Right kidney (tissue), 1 donor: ENCODE results near the gene RTN4RL2.

Experiments
- DNase-seq: peaks from one replicate; pipeline ENCODE4 v3.0.0-alpha.2; 2016

RTN4RL2 gene

DNA sequence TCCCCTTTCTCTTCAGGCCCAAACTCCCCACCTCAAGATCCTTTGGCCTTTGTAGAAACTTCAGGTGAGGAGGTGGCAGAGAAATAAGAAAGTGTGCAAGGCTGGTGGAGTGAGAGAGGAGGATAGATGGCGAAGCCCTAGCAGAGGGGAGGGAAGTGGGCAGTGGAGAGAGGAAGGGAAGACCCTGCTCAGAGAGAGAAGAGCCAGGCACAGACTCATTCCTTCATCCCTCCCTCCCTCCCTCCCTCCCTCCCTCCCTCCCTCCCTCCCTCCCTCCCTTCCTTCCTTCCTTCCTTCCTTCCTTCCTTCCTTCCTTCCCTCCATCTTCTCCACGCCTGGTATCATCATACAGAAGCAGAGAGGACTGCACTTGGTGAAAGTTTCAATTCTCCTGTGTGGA, 21.0 kb downstream of the RTN4RL2 start:
- DNase-seq = no peak

- DNase-seq = no peak
These were observed 21.8 kb downstream of the RTN4RL2 start for GRCh38 chr11:57481915-57482781.

GRCh38 chr11:57482782-57483561, 22.6 kb downstream of the RTN4RL2 start:
- peak; percentile 81 for DNase-seq

DNA sequence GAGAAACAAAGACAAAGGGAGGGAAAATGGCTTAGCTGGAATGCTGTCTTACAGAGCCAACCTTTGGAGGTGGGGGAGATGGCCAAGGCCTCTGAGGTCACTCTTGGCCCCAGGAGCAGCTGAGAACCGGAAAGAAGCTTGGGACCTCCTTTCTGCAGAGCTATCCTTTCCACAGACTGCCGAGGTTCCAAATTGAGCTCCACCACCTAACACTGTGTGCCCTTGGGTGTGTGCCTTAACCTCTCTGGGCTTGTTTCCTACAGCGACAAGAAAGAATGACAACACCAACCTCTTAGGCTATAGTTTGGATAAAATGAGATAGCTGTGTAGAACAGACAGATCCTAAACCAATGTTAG, 23.2 kb downstream of the RTN4RL2 start:
- DNase-seq = no peak

DNA sequence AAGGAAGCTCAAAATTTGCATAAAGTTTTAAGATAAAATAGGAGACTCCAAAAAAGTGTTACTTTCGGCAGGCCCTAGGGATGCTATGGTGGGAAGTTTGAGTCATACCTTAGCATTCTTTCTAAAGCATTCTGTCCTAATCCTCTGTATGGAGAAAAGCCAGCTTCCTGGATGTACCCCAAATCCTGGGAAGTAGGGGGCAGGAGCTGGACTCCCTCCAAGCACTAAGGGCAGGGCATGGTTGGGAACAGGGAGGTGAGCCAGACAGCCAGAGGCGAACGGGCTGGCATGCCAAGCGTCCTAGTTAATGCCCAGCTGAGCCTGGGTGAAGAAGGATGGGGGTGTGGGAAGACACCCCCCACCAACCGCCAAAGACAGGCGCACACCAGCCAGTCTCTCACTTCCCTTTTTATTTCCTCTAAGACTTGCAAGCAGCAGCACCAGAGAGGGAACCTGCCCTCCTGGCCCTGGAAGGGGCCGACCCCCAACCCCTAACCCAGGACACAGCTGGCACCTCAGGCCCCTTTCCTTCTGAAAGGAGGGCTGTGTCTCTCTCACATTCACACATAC, 23.9 kb downstream of the RTN4RL2 start:
- no peak for DNase-seq

DNA sequence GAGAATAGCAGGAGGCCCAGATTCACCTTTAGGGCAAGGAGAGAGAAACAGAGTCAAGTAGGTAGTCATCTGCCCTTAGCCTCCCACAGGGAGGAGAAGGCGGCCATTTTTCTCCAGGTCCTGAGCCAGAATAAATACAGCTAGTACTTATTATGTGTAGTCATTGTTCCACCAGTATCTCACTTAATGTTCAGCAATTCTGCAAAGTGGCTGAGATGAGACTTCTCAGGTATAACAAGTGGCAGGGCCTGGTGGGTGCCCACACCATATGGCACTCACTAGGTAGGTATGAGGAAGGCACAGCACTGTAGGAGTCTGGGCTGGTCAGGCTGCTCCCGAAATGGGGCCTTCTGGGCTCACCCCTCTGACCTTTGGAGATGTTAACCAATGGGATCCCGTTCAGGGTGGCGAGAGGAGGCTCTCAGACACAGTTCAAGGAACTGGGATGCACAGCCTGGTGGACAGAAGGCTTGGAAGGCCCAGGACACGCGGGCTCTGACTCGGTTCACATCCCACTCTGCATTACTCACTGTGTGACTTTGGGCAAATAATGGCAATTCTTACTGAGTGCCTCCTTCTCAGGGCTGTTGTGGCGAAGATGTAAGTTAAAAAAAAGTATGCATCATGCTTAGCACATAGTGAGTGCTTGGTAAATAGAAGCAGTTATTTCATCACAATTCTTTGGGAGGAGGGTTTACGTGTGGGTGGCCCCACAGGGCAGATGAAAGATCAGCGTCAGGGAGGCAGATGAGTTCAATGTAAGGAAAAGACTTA, 25.1 kb downstream of the RTN4RL2 start:
- DNase-seq = no peak

DNA sequence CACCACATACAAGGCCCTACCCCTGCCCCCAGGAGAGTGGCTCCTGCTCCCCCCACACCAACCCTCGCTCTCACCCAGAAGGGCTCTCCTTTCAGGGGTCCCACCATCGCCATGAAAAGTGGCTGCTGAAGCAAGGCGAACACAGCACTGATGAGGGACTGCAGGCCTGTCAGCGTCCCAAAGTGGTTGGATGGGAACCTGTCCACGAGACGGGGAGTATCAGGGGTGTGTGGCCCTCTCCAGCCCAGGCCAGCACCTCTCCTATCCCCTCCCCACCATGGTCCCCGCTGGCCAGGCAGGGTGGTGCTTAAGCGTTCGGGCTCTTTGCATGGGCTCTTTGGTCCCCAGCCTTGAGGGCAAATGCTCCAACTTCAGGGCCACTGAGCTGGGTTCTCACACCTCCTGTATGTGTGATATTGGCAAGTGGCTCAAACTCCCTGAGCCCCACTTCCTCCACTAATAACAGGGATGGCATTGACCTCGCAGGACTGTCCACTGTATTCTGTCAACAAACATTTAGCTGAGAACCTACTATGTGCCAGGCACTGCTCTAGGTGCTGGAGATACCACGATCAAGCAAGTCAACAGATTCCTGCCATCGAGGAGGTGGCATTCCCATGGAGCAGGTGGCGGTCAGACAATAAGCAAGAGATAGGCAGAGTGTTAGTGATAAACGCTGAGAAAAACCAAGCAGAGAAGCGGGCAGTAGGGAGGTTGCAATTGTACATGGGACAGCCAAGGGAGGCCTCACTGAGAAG, 26.9 kb downstream of the RTN4RL2 start:
- no peak for DNase-seq

DNA sequence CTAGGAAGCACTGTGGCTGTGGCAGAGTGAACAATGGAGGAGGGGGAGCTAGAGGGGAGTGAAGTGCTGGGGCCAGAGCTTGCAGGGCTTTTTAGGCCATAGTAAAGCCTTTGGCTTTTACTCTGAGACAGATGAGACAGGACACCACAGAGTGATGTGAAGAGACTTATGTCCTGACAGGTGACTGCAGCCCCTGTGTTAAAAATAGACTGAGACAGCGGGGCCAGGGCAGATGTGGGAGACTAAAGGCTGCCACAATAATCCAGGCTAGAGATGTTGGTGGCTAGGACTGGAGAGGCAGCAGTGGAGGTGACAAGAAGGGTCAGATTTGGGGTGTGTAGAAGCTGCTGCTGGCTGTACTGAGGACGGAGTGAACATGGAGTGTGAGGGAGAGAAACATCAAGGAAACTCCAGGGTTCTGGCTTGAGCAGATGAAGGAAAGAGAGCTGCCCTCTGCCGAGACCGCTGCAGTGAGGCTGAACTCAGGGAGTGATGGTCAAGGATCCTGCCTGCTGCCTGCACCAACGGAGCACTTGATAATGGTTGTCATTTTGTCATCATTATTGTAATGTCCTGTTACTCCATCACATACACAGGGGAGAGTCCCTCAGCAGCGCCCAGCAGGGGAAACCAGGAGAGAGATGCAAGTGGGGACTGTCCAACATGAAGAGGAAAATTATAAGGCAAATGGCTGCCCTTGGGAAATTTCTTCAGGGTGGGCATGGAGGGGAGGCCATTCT, 27.8 kb downstream of the RTN4RL2 start:
- DNase-seq = no peak

- no peak for DNase-seq
These were observed 30.3 kb downstream of the RTN4RL2 start for GRCh38 chr11:57490456-57491248.

DNA sequence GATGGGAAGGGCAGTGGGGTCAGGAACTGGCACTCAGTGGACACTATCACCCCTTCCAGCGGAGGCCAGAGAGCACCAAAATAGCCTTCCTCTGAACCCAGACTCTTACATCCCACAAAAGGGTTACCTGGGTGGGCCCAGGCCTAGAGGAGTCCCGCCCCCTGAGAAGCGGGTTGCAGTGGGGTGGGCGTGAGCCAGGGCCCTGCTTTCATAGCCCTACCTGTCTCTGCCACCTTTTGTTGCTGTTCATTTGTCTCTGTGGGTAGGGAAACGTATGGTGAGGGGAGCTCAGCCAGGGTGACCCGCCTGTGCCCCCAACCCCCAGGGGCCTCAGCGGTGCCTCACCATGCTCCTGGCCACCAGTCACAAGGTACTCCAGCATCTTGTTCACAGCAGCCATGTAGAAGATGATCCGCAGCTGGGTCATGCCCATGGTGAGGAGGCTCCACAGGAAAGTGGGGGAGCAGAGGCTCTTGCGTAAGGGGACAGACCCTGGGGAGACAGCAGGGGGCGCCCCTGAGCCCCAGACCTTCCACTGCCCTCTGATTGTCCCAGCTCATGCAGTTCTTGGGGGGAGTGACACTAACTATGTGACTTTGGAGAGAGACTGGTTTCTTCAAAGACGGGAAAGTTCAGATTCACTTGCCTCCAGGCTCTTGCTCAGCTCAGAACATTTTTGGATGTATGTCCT, 31.2 kb downstream of the RTN4RL2 start:
- no peak for DNase-seq

DNA sequence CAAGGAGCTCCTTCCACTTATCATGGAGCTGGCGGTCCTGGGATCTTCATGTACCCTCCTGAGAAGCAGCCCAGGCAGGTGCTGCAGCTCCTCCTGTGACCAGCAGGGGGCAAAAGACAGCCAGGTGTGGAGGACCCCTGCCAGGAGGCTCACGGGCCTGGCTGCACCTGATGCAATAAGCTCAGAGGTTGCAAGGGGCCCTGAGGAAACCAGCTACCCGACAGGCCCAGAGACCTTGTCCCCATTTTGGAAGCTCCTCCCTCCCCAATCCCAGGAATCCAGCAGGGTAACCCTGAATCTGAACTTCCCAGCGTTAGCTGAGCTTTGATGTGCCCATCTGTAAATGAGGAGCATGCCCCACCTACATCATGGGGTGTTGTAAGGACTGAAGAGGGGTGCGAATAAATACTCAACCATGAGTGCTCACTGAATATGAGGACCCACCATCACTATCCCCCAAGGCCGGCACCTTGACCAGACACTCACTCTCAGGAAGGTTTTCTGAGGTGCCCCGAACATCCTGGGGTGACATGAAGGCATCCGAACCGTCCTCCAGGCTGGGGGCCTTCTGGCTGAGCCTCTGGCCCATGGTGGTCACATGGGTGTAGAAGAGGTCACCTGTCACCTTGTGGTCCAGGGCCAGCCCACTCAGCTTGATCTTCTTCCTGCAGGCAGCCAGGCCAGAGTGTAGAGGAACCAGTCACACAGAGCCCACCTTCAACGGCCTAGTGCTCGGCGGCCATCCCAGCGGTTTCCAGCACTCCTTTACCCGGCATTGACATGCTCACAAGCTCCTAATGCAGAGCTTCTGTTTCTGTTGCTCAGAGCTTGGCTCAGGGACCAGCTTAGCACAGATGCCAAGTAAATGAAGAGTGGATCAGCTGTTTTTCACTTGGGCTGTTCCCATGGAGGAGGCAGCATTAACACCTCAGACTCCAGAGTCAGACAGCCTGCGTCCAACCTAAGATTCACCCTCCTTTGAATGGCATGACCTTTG, 33.5 kb downstream of the RTN4RL2 start:
- peak; percentile 47 for DNase-seq

DNA sequence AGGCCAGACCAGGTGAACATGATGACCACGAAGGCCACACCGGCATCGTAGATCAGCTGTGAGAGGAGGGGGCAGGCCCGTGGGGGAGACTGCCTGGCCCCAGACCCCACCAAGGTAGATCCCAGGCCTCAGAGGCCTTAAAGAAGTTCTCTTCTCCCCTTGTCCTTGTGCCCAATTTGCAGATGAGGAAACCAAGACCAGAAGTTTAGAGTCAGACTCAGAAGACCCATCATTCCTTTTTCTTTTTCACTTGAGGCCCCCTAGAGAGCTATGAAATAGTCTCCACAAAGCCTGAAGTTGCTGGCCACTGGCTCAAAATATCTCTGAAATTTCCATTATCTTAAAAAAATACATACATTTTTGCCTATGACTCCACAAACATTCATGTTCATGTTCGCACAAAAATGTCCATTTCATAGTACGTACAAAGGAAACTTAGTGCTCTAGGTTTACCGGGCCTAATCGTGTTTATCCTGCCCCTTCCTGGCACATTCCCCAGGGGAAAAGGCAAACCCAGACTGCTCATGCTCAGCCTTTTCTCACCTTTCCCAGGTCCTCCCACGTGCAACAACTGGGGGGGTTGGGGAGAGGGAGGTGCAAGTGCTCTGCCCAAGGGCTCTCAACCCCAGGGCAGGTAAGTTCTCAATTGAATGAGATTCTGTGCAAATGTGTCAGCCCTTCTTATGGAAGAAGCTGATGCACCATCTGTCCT, 35.9 kb downstream of the RTN4RL2 start:
- DNase-seq = no peak

GRCh38 chr11:57497303-57498247, 37.2 kb downstream of the RTN4RL2 start:
- DNase-seq = no peak

DNA sequence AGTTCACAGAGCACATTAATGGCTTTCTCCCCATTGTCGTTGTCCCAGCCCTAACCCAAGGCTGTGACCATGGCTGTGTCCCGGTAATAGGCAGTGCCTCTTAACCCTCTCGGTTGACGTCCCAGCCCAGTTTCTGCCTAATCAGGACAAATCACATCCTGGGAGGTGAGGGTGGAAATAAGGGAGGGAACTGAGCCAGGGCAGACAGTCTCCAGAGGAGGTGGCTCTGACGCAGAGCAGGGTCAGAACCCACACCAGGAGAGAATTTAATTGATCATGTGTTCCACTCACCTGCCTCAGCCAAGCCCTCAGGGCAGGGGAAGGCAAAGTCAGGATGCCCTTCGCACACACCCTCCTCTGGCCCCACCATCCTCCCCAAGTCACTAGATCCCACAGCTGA, 38.2 kb downstream of the RTN4RL2 start:
- no peak for DNase-seq

DNA sequence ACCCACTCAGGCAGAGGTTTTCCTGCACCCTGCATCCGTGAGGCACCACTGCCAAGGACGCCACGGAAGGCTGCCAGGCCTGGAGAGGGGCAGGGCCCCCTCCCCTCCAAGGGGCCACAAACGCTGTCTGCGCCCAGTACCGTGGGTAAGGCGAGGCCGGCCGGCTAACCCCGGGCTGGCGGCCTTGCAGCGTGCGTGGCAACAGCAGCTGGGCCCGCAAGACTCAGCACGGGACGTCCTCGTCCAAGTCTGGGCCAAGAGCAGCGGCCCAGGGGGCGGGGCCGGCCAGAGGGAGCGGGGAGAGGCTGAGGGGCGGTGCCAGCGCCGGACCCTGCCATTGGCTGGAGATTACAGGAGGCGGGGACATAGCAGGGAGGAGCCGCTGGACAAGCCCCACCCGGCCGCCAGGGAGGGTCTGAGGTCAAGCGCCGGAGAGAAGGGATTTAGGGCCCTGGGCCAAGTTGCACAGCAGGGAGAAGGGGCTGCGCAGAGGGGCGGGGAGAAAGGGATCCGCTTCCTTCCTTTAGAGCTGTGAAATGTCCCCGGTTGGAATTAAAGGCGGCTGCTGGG, 39.2 kb downstream of the RTN4RL2 start:
- peak; percentile 89 for DNase-seq

DNA sequence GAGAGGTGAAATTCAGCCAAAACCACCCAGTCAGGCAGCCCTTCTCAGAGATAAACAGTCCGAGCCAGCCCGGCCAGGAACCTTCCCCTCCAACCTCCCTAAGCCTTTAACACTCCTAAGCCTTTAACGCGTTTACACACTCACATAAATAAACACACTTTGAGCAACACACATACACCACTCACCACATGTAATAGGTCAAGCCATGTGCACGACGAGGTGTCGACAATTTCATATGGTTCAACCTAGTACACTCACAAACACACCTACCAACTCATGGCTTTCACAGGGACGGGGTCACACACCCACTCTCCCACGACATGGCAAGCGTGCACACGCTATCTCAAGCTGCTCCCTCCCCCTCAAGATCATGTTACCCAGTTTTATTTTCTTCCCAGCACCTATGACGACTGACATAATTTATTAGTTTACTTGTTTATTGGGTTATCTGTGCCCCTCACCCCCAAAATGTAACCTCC, 39.7 kb downstream of the RTN4RL2 start:
- no peak for DNase-seq
